Embryonic facial prominence (tissue), 1 donor: ENCODE results near the gene SPSB2.
"Not testable (repeated sequence)": the region's sequence is repeated elsewhere in the genome, so short reads cannot be mapped to it uniquely, and the experiment has no call there.

Experiments used
- DNase-seq: peaks from one replicate; pipeline ENCODE4 v3.0.0-alpha.2; 2016; ENCODE audit errors: extremely low spot score

Gene SPSB2

DNA sequence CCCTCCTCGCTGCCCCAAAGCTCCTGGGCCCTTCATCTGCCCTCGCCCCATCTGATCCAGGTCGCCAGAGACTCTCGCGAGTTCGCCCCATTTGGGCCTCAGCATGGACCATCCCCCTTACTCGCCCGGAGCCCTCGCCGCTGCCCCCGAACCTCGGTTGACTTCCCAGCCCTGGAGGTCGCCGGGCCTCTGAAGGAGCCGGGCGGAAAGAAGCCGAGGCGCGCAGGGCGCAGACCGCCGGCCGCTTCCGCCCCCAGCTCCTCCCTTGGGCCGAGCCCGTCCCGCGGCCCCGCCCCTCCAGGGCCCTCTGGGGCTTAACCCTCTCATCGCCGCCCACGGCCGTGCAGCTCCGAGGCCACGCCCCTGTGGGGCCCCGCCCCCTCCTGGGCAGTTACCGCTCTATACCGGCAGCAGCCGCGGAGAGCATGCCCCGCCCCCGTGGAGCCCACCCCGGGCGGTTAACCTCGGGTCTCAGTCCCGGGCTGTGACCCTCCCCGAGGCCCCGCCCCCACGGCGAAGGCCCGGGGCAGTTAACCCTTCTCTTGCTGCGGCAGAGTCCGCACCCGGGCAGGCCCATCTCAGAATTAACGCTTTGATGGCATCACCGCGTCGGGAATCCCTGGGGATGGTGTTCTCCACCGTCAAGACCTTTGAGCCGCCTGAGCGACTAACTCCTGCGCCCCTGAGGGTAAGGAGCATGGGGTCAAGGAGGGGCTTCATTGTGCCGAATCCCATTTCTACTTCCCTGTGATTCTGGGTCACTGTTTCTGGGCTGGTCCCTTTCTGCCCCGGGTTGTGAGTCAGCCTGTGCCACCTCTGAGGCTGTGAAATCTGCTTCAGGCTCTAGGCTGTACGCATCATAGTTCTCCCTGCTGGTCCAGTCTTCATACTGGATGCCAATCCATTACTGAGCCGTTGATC, at the start of gene SPSB2:
Gene SPSB2 (minus strand): TSS at position 210 of the 921 bp plus-strand sequence. CDS start 402 bp downstream, outside the sequence.
- peak; percentile 70 for DNase-seq

- no peak for DNase-seq
Measured at GRCh38 chr12:6921996-6922946, 49.2 kb upstream of the SPSB2 start.

DNA sequence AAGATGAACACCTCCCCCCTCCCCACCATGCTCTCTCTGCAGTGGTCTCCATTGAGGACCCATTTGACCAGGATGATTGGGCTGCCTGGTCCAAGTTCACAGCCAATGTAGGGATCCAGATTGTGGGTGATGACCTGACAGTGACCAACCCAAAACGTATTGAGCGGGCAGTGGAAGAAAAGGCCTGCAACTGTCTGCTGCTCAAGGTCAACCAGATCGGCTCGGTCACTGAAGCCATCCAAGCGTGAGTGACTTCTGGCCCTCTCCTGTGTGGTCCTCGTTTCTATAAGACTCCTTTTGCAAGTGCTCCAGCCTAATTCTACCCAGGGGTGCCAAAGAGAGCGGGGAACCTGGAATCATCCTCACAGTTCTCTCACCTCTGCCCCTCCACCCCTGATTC, 48.4 kb upstream of the SPSB2 start:
- no peak for DNase-seq

GRCh38 chr12:6919588-6919987, 46.5 kb upstream of the SPSB2 start:
- DNase-seq: no peak

DNA sequence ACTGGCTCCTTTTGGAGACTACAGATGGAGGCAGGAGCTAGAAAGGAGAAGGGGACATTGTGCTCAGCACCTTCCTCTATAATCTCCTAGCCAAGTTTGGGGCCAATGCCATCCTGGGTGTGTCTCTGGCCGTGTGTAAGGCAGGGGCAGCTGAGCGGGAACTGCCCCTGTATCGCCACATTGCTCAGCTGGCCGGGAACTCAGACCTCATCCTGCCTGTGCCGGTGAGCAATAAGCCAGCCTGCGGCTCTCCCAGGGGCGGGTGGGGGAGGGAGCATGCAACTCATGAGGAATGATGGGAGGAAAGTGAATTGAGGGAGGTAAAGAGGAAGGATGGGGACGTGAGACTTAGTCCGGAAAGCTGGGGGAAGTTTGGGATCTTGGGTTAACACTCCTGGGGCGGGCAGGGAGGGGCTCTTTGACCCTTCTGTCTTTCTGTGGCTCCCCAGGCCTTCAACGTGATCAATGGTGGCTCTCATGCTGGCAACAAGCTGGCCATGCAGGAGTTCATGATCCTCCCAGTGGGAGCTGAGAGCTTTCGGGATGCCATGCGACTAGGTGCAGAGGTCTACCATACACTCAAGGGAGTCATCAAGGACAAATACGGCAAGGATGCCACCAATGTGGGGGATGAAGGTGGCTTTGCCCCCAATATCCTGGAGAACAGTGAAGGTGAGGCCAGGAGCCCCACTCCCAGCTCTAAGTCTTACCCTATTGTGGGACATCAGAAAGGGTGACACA, 44.6 kb upstream of the SPSB2 start:
- no peak for DNase-seq

GRCh38 chr12:6916426-6917200, 43.5 kb upstream of the SPSB2 start:
- no peak for DNase-seq

DNA sequence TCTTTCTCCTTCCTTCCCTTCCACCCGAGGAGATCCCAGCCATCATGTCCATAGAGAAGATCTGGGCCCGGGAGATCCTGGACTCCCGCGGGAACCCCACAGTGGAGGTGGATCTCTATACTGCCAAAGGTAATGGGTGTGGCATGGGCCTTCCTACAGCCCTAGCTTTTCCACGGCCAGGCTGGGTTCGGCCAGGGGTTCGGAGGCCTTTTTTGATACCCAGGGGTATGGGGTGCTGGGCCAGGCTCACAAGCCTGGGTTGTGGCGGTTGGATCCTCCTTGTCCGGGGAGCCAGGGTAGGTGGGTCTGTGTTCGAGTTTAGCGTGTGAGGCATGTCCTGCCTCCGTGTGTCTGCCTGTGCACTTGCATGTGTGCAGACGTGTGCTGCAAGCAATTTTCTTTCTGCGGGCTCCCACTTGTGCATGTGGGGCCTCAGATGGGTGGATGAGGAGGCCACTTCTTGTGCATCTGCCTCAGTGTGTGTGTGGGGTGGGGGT, 42.7 kb upstream of the SPSB2 start:
- no peak for DNase-seq

DNA sequence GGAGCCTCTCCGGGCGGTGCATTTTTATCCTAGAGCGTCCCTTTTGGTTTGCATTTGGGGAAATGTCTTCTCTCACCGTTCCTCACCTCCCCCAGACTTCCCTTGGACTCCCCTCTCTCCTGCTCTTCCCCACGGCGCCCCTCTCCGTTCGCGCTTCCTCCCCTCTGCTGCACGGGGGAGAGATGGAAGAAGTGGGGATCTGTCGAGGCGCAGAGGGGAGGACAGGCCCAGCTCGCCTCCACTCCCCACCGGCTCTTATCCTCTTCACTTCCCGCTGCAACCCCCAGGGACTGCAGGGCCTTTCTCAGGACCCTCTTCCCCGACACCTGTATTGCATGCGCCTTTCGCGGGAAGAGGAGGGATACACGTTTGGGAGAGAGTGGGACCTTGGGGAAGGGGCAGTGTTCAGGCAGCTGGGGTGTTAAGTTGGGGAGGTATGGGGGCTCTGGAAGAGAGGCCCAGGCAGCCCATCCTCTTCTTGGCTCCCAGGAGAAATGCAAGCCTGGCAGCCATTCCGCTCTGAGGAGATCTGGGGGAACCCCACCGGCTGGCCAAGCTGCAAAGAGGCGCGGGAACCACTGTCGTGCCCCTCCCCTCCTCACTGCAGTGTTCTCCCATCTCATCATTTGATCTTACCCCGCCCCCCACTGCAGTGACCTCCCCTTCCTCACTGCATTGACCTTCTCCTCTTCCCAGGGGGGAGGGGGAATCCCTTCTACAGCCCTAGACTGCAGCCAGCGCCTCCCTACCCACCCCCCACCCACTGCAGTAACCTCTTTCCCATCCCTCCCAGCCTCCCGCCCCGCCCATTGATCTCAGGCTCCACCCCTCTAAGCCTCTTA, 42.1 kb upstream of the SPSB2 start:
- DNase-seq: no peak

DNA sequence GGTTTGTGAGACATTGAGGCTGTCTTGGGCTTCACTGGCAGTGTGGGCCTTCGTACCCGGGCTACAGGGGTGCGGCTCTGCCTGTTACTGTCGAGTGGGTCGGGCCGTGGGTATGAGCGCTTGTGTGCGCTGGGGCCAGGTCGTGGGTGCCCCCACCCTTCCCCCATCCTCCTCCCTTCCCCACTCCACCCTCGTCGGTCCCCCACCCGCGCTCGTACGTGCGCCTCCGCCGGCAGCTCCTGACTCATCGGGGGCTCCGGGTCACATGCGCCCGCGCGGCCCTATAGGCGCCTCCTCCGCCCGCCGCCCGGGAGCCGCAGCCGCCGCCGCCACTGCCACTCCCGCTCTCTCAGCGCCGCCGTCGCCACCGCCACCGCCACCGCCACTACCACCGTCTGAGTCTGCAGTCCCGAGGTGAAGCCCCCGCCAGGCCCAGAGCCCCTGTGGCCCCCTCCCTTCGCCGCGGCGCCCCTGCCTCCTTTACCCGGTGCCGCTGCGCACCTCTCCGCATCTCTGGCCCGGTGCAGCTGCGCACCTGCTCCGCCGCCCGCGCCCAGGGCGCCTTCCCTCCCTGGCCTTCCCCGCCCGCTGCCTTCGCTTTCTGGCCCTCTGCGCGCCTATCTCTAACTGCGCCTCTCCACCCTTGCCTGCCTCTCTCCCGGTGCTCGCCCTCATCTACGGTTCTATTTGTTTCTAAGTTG, 41.3 kb upstream of the SPSB2 start, which contains the start of gene ENO2:
Gene ENO2 (plus strand): TSS at position 335 of the 701 bp plus-strand sequence. CDS start 1,253 bp downstream, outside the sequence.
- no peak for DNase-seq

DNA sequence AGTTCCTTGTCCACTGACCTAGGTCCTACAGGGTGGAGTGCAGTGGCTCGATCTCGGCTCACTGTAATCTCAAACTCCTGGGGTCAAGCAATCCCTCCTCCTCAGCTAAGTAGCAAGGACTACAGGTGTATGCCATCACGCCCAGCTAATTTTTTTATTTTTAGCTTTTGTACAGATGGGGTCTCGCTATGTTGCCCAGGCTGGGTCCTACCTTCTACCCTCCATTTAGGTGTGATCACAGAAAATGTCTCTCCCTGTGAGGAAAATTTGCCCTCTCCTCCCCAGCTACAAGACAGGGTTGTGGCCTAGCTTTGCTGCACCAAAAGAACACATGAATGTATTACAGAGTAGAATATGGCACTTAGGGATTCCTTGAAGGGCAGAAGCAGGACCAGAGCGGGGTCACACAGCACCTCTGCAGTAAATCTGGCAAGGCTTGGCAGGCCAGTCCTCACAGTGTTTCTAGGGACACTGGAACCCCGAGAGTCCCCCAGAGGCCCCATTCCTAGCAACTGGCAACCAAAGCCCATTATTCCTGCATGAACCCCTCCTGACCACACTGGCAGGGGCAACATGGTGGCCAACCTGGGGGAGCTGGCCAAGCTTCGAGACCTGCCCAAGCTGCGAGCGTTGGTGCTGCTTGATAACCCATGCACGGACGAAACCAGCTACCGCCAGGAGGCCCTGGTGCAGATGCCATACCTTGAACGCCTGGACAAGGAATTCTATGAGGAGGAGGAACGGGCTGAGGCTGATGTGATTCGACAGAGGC, 39.2 kb upstream of the SPSB2 start:
- no peak for DNase-seq

- DNase-seq: no peak
Measured at GRCh38 chr12:6909421-6910145, 36.5 kb upstream of the SPSB2 start.

GRCh38 chr12:6908141-6908540, 35.0 kb upstream of the SPSB2 start:
- not testable (repeated sequence) for DNase-seq

DNA sequence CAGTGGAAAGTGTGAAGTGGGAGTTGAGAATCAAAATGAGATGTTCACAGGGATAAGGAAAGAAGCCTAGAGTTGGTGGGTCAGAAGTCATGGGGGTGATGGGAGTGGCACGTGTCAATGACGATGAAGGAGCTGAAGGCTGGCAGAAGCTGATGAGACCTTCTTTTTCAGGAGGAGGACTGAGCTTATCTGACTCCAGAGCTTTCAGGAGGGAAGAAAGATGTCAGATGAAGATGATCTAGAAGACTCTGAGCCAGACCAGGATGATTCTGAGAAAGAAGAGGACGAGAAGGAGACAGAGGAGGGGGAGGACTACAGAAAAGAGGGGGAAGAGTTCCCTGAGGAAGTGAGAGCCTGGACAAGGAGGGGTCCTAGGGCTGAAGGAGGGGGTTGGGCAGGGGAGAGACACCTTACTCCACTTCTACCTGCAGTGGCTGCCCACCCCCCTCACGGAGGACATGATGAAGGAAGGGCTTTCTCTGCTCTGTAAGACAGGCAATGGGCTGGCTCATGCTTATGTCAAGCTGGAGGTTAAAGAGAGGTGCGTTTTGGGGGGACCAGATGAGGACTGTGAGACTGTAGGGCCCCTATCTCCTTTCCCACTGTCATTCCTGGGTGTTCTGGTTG, 32.4 kb upstream of the SPSB2 start:
- no peak for DNase-seq

DNA sequence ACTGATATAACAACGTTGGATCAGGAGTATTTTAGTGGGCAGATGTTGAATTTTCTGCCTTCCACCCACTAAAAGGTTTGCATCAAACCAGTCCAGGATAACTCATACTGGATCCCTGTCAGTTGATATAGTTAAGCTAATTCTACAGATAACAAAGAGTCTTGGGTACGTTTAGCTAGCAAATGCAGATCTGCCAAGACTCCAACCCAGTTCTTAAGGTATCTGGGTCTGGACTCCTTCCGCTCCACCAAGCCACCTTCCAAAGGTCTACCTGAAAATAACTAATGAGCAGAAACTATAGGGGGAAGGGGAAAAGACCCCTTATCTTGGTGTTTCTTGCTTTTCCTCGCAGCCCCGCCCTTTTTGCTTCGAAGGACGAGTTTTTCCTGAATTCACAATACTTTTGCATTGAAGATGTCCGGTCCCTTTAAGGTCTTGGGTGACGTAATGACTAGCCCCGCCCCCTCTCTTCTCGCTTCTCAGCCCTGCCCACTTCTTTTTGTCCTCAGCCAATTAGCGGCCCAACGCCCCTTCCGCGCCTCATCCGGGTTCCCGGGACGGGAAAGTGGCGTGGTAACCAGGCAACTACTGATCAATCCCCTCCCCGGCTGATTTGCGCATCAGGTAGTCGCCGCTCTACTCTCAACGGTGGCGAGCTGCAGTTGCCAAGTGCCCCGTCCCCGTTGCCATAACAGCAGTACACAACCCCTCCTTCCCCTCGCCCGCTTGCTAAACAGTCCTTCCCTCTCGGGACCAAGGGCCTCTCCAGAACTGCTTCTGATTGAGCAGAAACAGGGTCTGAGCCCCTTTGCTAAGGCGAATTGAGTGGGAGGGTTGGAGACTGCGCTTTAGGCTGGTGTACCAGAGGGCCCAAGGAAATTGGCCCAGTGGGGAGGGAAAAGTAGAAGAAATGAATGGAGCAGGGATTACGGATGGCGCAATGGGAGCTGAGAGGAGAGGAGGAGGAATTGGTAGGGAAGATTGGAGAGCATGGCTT, 31.5 kb upstream of the SPSB2 start, which contains the start of gene LRRC23:
Gene LRRC23 (plus strand): TSS at position 543 of the 997 bp plus-strand sequence. CDS start 812 bp downstream, outside the sequence.
- peak; percentile 97 for DNase-seq

- DNase-seq: no peak
Measured at GRCh38 chr12:6903722-6904121, 30.6 kb upstream of the SPSB2 start.

DNA sequence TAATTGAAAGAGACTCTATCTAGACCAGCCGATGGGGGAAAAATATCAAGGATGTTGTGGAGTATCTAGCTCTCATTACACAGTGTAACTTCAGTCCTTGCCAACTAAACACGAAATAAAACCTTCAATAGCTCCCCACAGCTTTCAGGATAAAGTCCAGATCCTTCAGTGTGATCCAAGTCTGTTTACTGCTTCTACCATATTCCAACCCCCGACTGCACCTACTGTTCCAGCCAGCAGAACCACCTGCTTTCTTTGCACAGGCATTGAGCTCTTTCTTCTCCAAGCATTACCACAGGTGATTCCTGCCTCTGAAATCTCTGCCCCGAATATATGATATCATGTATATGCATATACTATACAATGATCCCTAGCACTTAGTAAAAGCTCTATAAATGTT, 29.3 kb upstream of the SPSB2 start:
- DNase-seq: no peak
